HG02840 (cell line): Measurements from ENCODE around the gene PERCC1.

Experiments used
- ATAC-seq: cut with Tn5 transposase; IDR thresholded peaks from one replicate; pipeline ENCODE4 v1.9.1; 2021; ENCODE audit warnings: mild to moderate bottlenecking, moderate library complexity, moderate number of reproducible peaks; ENCODE audit not compliant: unreplicated experiment, low FRiP score

Gene PERCC1

DNA sequence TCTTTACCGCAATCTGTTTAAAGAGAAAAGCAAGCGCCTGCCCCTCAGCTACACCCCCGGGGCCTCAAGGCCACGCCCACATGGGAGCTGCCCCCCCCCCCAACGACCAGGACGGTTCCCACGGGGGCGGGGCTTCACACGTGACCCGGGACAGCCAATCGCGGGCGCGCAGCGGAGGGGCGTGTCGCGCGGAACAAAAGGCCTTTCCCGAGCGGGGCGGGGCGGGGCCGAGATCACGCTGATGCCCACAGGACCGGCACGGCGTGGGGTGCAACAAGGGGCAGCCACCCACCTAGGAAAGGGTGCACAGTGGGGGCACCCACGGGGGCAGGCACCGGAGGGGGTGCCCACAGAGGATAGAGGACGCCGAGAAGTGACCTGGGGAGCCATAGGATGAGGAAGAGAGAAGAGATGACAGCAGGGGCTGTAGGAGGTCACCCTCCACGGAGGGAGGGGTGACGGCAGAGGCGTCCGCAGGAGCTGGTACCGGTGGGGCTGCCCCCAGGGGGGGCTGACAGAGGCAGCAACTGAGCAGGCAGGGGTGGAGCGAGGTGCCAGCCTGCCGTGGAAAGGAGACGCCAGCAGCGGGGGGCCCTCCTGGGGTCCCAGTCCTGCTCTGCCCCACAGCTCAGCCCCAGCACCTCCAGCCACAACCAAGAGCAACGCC lies 22.6 kb upstream of the PERCC1 start:
- ATAC-seq, result peak; percentile 66

DNA sequence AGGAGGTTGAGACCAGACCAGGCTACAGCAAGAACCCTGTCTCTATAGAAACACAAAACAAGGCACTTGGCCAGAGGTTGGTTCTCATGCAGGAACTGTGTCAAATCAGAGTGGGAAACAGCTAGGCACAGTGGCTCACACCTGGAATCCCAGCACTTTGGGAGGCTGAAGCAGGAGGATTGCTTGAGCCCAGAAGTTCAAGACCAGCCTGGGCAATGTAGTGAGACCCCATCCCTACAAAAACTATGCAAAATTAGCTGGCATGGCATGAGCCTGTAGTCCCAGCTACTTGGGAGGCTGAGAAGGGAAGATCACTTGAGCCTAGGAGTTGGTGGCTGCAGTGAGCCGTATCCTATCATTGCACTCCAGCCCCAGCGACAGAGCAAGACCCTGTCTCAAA lies 18.0 kb upstream of the PERCC1 start:
- ATAC-seq, result no peak

DNA sequence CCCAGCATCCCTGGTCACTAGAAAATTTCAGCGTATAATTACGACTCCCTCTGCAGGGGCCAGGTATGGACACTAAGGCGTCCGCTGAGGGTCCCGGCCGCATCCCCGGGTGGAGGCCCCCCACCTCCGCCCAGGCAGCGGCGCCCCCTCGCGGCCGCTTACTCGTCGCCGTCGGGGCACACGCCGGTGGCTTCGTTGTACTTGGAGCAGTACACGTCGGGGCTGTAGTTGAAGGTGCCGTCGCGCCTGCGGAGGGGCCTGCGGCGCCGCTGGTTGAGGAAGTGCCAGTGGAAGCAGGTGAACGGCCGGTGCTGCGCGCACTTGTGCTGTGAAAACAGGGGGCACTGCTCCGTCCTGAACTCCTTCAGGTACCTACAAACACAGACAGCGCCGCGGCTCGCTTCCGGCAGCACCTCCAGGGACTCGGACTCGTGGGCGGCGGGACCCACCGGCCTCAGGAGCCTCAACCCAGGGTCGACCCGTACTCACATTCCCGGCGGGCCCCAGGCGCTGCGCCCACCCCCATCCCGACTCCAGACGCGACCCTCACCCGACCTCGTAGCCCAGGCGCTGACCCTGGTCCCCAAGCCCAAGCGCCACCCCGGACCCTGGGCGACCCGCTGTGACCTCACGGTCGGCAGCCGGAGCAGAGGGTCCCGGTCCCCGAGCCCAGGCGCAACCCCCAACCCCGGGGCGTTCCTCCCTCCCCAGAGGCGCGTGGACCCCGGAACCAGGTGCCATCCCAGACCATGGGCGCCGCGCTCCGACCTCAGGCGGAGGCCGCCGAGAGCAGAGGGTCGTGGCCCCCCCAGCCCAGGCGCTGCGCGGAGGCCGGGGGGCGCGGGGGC lies 17.0 kb upstream of the PERCC1 start:
- peak; percentile 38 for ATAC-seq

DNA sequence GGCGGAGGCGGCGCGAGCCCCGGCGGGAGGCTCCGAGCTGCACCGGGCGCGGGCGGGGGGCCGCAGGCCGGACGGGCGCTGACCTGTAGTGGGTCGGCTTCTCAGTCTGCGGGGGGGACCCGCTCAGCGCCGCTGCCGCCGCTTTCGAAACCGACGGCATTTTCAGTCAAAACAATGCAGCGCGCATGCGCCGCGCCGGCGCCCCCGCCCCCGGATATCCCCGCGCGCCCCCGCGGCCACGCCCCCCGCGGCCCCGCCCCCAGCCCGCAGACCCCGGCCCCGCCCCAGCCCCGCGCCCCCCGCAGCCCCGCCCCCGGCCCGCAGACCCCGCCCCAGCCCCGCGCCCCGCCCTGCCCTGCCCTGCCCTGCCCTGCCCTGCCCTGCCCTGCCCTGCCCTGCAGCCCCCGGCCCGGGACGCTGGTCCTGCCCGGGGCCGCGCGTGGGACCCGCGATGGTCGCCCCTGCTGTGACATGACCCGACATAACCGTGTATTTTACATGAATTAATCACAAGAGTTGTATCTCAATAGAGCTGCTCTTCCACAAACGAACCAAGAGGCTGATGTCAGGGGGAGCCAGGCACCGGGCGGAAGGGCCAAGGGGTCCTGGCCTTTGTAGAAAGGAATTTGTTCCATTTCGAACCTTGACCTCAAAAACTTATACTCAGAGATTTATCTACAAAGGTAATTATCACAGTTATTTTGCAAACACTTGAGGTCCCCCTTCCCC lies 16.2 kb upstream of the PERCC1 start, which contains the start of gene UNKL:
Gene UNKL (minus strand): TSS at position 173 of the 729 bp plus-strand sequence. CDS start 13 bp downstream, at position 160.
- peak; percentile 51 for ATAC-seq

DNA sequence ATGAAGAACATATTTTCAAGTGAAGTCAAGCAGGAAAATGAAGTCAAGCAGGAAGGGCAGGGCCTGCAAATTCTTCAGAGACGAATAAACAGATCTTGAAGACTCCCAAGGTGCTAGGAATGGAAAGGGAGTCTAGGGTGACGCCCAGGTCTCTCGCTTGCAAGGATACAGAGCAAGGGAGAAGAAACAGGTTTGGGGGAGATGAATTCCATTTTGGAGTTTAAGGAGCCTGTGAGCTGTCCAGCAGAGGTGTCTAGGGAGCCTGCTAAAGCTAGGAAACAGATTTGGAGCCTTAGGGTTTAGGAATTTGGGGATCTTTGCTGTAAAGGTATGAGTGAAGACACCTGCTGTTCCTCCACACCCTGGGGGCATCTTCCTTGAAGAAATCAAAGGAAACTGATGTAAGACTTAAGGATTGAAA lies 14.3 kb upstream of the PERCC1 start:
- no peak for ATAC-seq

DNA sequence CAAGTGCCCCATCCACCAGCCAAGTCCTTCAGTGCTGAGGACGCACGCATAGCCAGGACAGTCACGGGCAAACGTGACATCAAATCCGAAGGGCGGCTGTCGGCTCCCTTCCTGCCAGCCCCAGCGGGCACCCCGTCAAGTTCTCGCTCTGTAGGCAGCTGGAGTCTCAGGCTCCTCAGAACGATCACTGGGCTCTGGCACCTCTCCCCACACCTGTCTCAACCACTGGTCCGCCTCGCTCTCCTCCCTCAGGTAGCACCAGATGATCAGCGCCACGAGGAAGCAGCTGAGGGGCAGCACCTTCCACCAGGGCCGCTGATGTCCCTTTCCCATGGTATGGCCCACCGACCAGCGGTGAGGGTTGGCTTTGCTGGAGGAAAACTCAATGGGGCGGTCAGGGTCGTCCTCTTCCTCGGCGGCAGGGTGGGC lies 10.8 kb upstream of the PERCC1 start:
- ATAC-seq, result peak; percentile 11

DNA sequence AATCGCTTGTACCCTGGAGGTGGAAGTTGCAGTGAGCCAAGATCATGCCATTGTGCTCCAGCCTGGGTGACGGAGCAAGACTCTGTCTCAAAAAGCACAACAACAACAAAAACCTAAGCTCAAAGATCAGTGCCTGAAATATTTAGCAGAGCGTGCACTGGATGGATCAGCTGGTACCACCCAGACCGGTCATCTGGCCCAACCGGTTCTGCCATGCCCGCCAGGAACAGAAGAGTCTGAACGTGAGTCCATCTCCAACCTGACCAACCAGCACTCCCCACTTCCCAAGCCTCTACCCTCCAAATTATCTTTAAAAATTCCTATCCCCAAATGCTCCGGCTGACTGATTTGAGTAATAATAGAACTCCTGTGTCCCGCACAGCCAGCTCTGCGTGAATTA lies 8.8 kb upstream of the PERCC1 start:
- ATAC-seq, result no peak

DNA sequence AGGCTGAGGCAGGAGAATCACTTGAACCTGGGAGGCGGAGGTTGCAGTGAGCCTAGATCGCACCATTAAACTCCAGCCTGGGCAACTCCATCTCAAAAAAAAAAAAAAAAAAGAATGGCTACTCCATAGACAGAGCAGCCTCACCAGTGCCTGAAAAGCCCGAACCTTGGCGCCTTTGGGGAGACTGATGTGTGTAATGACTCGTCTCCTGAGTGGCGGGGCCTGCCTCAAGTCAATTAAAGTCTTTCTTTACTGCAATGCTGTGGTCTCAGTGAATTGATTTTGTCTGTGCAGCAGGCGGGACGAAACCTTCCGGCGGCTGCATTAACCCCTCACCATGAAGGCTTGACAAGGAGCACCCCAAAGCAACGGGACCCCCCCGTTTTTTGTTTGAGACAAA lies 6.8 kb upstream of the PERCC1 start:
- ATAC-seq, result no peak

DNA sequence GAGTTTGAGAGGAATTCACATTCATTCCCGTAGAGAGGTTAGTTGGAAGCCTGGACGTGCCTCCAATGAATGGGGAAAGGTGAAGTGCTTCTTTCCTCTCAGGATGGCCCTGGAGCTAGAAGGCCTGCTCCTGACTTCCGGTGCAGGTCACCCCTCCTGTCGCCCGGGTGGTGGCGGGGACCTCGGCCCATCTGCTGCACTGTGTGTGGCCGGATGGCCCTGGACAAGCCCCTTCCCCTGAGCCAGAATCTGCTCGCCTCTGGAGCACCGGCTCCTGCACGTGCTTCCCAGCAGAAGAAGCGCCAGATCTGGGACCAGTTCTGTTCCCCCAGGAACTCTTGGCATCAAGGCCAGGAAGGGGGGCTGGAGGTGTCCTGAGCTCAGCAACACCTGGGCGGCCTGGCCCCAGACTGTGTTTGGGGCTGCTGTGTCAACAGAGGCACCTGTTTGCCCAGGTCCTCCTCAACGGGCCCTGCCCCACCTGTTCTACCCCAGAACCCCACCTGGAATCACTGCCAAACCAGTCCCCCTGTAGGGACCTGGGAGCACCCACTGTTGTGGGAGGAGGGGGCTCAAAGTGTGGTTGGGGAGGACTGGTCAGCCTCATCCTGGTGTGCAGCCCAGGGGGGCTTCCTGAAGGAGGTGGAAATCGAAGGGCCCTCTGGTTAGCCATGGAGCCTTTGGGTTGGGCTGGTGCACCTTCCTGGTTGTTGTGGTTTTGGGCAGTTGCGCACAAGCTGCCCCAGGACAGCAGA lies 5.1 kb upstream of the PERCC1 start:
- ATAC-seq, result no peak

DNA sequence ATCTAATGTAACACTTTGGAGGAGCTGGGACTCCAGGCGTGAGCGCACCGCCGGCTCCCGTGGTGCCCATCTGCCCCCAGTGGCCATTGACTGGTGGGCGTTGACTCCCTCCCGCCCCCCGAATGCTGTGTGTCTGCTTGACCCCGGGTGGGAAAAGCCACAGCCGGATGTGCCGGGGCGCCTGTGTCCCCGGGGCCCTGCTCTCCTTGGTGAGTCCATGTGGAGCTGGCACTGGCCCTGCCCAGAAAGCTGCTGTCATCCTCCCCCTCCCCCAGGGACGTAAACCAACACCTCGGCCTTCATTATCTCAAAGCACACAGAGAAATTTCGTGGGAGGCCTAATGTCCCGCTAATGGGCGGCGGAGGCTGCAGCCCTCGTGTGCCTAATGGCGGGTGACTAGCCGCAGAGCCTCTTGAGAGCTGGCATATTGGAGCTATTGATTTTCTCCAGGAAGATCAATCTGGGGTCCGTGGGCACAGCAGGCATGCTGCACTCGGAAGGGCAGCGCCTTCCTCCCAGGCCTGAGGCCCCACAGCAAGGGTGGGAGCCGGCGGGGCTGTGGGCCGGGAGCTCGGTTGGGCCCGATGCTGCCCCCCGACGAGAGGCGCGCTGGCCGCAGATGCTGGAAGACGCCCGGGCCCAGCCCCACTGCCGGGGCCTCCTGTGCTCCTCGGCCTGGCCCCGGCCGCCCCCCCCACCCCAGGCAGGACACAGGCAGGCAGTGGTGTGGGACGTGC lies 4.0 kb upstream of the PERCC1 start:
- no peak for ATAC-seq

DNA sequence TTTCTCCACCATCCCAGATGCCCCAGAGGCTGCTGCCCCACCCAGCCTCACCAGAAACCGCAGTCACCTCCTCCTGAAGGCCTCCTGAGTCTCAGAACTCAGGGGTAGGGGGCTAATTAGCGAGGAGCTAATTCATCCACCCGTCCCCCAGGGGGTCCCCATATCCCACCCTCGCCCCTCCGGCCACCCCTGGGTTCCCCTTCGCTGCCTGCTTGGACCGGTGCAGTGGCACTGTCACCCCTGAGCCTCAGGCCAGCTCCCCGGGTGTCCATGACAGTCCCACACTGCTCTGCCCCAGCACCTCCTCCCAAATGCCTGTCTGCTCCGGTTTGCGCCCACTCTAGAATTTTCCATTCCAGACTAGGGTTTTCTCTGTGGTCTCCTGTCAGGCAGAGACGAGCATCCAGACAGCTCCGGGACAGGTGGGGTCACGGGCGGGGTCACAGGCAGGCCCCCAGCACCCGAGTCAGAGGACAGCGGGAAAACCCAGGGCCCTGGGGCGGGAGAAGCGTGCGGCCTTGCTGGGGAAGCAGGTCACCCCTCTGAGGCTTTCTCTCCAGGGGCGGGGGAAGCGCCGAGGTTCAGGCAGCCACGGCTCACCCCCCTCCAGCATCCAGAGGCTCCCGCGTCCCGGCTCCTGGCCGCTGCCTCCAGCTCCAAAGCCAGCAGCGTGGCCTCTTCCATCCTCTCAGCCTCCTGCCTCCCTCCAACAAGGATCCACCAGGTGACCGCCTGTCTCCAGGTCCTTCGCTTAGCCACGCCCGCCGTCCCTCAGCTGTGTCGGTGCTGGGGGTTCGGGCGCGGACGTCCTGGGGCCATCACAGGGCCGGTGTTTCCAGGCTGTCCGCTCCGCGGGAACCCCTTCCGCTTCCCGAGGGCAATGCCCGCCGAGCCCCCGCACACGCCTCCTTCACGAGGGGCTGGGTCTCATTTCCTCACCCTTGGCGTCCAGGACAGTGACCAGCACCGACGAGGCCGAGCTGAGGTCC lies 3.1 kb upstream of the PERCC1 start:
- ATAC-seq, result no peak

DNA sequence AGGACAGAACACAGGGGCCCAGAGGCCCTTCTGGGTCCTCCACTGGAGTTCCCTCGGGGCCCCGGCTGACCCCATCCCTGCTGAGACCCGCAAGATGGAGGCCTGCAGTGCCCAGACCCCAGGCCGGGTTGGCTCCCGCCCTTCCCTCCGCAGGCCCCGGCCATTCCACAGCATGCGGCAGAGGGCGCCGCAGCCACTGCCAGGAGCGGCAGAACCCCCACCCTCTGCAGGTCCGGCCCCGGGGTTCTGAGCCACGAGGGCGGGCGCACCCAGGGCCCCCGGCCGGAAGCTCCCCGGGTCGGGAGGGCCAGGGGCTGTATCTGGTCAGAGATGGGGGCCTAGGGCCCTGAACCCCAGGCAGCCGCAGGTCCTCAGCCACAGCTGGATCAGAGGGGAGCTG lies 2.4 kb upstream of the PERCC1 start:
- ATAC-seq, result no peak

DNA sequence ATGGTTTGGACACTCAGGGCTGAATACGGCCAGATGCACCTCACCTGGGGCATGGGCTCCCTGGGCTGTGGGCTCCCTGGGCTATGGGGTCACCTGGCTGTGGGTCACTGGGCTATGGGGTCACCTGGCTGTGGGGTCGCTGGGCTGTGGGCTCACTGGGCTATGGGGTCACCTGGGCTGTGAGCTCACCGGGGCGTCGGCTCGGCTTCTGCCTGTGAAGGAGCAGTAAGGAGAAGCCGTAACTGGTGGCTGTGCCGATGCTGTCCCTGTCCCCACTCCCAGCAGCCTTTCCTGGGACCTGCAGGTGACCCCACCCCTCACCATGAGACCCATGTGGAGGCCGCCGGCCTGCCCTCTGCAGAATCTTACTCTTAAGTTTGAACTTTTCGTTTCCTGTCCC lies 1.9 kb upstream of the PERCC1 start:
- ATAC-seq, result no peak

DNA sequence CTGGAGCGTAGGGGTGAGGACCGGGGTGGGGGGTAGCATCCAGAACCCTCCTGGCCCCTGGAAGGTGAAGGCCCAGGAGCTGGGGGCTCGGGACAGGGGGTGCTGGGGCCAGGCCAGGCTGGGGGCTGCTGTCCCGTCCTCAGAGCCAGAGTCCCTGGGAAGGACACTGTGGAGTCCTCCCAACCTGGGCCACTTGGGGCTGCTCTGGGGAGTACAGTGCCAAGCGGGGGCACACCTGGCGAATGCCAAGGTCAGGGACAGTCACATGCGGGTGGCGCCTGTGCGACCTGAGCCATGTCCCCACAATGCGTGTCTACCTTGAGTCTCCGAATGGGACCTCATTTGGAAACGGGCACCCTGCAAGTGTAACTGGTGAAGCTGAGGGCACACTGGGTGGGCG lies 1.2 kb upstream of the PERCC1 start:
- no peak for ATAC-seq

DNA sequence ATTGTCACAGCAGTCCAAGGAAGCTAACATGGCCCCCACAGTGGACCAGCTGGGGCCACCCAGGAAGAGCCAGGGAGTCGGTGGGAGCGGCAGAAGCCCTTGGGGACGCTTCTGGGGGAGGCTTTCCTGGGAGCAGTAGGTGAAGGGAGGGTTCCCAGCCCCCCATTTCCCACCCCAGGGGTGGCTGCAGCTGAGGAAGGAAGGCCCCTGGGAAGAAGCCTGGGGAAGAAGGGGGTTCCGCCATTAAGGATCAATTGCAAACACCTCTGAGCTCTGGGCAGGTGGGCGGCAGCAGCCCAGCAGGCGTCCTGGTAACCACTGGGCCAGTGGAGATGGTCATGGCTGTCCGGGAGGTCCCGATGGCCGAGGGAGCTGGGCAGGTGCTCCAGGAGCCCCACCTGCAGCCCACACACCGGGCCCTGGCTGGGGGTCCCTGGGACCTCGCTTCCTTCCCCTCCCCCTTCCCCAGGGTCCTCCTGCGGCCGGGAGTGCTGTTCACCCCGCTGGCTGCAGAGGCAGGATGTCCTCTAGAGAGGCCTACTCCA lies 592 bp upstream of the PERCC1 start:
- no peak for ATAC-seq

DNA sequence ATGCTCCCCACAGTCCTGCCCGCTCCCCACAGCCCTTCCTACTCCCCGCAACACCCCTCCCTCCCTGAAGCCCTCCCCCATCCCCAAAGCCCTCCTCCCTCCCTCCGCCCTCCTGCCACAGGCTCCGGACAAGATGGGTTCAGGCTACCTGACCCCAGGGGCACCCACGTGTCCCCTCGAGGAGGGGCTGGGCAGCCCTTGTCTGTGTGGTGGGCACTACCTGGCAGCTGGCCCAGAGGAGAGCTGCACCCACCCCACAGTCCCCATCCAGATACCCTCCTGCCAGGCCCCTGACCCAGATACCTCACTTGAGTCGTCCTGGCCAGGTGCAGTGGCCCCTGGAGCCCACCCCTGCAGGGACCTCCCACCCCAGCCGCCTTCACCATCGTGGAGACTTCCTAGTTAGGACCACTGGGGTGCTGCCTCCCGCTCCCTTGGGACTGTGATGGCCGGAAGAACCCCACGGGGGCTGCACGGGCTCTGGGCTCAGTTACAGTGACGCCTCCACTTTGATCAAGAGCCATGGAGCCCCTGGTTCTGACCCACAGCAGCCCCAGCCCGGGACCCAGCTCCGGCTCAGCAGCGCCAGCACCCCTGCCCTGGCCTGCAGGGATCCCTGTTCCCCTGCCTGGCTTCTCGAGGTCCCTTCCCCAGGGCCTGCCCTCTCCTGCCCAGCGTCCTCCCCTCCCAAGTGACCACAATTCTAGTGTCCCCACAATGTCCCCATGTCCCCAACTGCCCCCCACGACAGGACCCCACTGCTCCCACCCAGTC lies 806 bp downstream of the PERCC1 start:
- no peak for ATAC-seq

DNA sequence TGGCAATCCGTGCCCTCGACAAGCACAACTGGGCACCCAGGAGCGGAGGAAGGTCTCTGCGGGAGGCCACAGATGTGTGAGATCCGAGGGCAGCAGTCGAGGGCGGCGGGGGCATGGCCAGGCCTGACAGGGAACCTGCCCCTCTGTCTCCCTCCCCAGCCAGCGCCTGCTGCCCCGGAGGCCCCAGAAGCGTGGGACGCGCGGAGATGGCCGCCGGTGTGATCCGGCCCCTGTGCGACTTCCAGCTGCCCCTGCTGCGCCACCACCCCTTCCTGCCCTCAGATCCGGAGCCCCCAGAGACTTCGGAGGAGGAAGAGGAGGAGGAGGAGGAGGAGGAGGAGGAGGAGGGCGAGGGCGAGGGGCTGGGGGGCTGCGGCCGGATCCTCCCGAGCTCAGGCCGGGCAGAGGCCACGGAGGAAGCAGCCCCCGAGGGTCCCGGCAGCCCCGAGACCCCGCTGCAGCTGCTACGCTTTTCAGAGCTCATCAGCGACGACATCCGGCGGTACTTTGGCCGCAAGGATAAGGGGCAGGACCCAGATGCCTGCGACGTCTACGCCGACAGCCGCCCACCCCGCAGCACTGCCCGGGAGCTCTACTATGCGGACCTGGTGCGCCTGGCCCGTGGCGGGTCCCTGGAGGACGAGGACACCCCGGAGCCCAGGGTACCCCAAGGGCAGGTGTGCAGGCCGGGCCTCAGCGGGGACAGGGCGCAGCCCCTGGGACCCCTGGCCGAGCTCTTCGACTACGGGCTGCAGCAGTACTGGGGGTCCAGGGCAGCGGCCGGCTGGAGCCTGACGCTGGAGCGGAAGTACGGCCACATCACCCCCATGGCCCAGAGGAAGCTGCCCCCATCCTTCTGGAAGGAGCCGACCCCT lies 1.7 kb downstream of the PERCC1 start:
- no peak for ATAC-seq
